ENCODE results near the gene CRYBA4. TPM values are rescaled to one million over a fixed set of nuclear protein-coding genes. Genes with fewer than 3 reads are reported as not detected.
"Not testable (repeated sequence)": the region's sequence is repeated elsewhere in the genome, so short reads cannot be mapped to it uniquely, and the experiment has no call there.

CRYBA4 gene
- total and polyA plus RNA-seq, 2 donors: not detected

- Histone ChIP-seq H3K36me3 (ENCODE audit: insufficient read depth) (no peaks in the 10 kb centered on the region), H3K27ac (ENCODE audit: low read depth) (no peak overlapping the region), H3K4me3 (ENCODE audit: low read depth, low read length) (no peak overlapping the region), H3K4me1 (ENCODE audit: insufficient read depth) (no peaks in the 10 kb centered on the region)
- no peak for DNase-seq (ENCODE audit: extremely low spot score)
- WGBS: 25% methylated on average over 2 of the region's 2 CpGs
Observed at GRCh38 chr22:26608129-26608528, 13.6 kb upstream of the CRYBA4 start.

GRCh38 chr22:26609287-26609686 lies 12.5 kb upstream of the CRYBA4 start:
- WGBS: 82% methylated on average over 2 of the region's 2 CpGs
- Histone ChIP-seq H3K36me3 (ENCODE audit: insufficient read depth) (no peaks in the 10 kb centered on the region), H3K4me1 (ENCODE audit: insufficient read depth) (no peaks in the 10 kb centered on the region), H3K27ac (ENCODE audit: low read depth) (no peak overlapping the region), H3K4me3 (ENCODE audit: low read depth, low read length) (no peak overlapping the region)
- DNase-seq (ENCODE audit: extremely low spot score): no peak

GRCh38 chr22:26610072-26610958 lies 11.4 kb upstream of the CRYBA4 start:
- WGBS: 58% methylated on average over 12 of the region's 12 CpGs

GRCh38 chr22:26610996-26611395 lies 10.8 kb upstream of the CRYBA4 start:
- 69% methylated on average over 2 of the region's 2 CpGs for WGBS
- Histone ChIP-seq H3K36me3 (ENCODE audit: insufficient read depth) (no peaks in the 10 kb centered on the region), H3K4me1 (ENCODE audit: insufficient read depth) (no peaks in the 10 kb centered on the region), H3K4me3 (ENCODE audit: low read depth, low read length) (no peak overlapping the region), H3K27ac (ENCODE audit: low read depth) (no peak overlapping the region)
- DNase-seq (ENCODE audit: extremely low spot score): no peak

More at GRCh38 chr22:26610072-26610958, 11.4 kb upstream of the CRYBA4 start:
- H3K4me3 ChIP-seq (ENCODE audit: low read depth, low read length): no peak overlapping the region
- H3K27ac ChIP-seq (ENCODE audit: low read depth): no peak overlapping the region
- no peaks in the 10 kb centered on the region for H3K4me1 ChIP-seq (ENCODE audit: insufficient read depth)
- no peak for DNase-seq (ENCODE audit: extremely low spot score)
- no peaks in the 10 kb centered on the region for H3K36me3 ChIP-seq (ENCODE audit: insufficient read depth)

GRCh38 chr22:26612652-26613051 lies 9.1 kb upstream of the CRYBA4 start:
- WGBS: 91% methylated on average over 4 of the region's 4 CpGs
- H3K4me3 ChIP-seq (ENCODE audit: low read depth, low read length): no peak overlapping the region
- no peaks in the 10 kb centered on the region for H3K36me3 ChIP-seq (ENCODE audit: insufficient read depth)
- H3K27ac ChIP-seq (ENCODE audit: low read depth): no peak overlapping the region
- no peaks in the 10 kb centered on the region for H3K4me1 ChIP-seq (ENCODE audit: insufficient read depth)
- DNase-seq (ENCODE audit: extremely low spot score): no peak

- DNase-seq (ENCODE audit: extremely low spot score); H3K36me3 ChIP-seq (ENCODE audit: insufficient read depth); H3K4me3 ChIP-seq (ENCODE audit: low read depth, low read length); H3K4me1 ChIP-seq (ENCODE audit: insufficient read depth); H3K27ac ChIP-seq (ENCODE audit: low read depth): not testable (repeated sequence)
- WGBS: 11% methylated on average over 10 of the region's 10 CpGs
Observed at GRCh38 chr22:26613753-26614152, 8.0 kb upstream of the CRYBA4 start.

- Histone ChIP-seq H3K4me1 (ENCODE audit: insufficient read depth) (no peaks in the 10 kb centered on the region), H3K27ac (ENCODE audit: low read depth) (no peak overlapping the region), H3K4me3 (ENCODE audit: low read depth, low read length) (no peak overlapping the region), H3K36me3 (ENCODE audit: insufficient read depth) (no peaks in the 10 kb centered on the region)
- WGBS: 40% methylated on average over 14 of the region's 14 CpGs
- DNase-seq (ENCODE audit: extremely low spot score): no peak
Observed at GRCh38 chr22:26614322-26614721, 7.4 kb upstream of the CRYBA4 start.

GRCh38 chr22:26615149-26615548 lies 6.6 kb upstream of the CRYBA4 start:
- Histone ChIP-seq H3K36me3 (ENCODE audit: insufficient read depth) (no peaks in the 10 kb centered on the region), H3K27ac (ENCODE audit: low read depth) (no peak overlapping the region), H3K4me1 (ENCODE audit: insufficient read depth) (no peaks in the 10 kb centered on the region), H3K4me3 (ENCODE audit: low read depth, low read length) (no peak overlapping the region)
- DNase-seq (ENCODE audit: extremely low spot score): no peak
- WGBS: 51% methylated on average over 5 of the region's 5 CpGs

- DNase-seq (ENCODE audit: extremely low spot score): no peak
- no peaks in the 10 kb centered on the region for H3K36me3 ChIP-seq (ENCODE audit: insufficient read depth)
- WGBS: 70% methylated on average over 11 of the region's 11 CpGs
Observed at GRCh38 chr22:26615830-26616435, 5.8 kb upstream of the CRYBA4 start.

GRCh38 chr22:26616650-26617049 lies 5.1 kb upstream of the CRYBA4 start:
- Histone ChIP-seq H3K27ac (ENCODE audit: low read depth) (no peak overlapping the region), H3K36me3 (ENCODE audit: insufficient read depth) (no peaks in the 10 kb centered on the region), H3K4me3 (ENCODE audit: low read depth, low read length) (no peak overlapping the region), H3K4me1 (ENCODE audit: insufficient read depth) (no peaks in the 10 kb centered on the region)
- no peak for DNase-seq (ENCODE audit: extremely low spot score)
- WGBS: 47% methylated on average over 2 of the region's 2 CpGs

More at GRCh38 chr22:26615830-26616435, 5.8 kb upstream of the CRYBA4 start:
- no peak overlapping the region for H3K4me3 ChIP-seq (ENCODE audit: low read depth, low read length)
- no peaks in the 10 kb centered on the region for H3K4me1 ChIP-seq (ENCODE audit: insufficient read depth)
- no peak overlapping the region for H3K27ac ChIP-seq (ENCODE audit: low read depth)

- no peaks in the 10 kb centered on the region for H3K36me3 ChIP-seq (ENCODE audit: insufficient read depth)
- no peak for DNase-seq (ENCODE audit: extremely low spot score)
- 50% methylated on average over 7 of the region's 7 CpGs for WGBS
- H3K27ac ChIP-seq (ENCODE audit: low read depth): no peak within 1 kb of the TSS
- H3K4me1 ChIP-seq (ENCODE audit: insufficient read depth): no peaks in the 10 kb centered on the region
- H3K4me3 ChIP-seq (ENCODE audit: low read depth, low read length): no peak within 1 kb of the TSS
Observed at GRCh38 chr22:26617271-26618199, 4.2 kb upstream of the CRYBA4 start, which contains the start of gene CRYBB1. Gene CRYBB1 (minus strand): TSS chr22:26618027. CDS start chr22:26616319, 1,708 bp downstream.

- Histone ChIP-seq H3K4me3 (ENCODE audit: low read depth, low read length) (no peak overlapping the region), H3K27ac (ENCODE audit: low read depth) (no peak overlapping the region), H3K4me1 (ENCODE audit: insufficient read depth) (no peaks in the 10 kb centered on the region), H3K36me3 (ENCODE audit: insufficient read depth) (no peaks in the 10 kb centered on the region)
- DNase-seq (ENCODE audit: extremely low spot score): no peak
- 90% methylated on average over 8 of the region's 8 CpGs for WGBS
Observed at GRCh38 chr22:26618455-26618854, 3.3 kb upstream of the CRYBA4 start.

- DNase-seq (ENCODE audit: extremely low spot score): no peak
- WGBS: 38% methylated on average over 6 of the region's 6 CpGs
- Histone ChIP-seq H3K4me1 (ENCODE audit: insufficient read depth) (no peaks in the 10 kb centered on the region), H3K36me3 (ENCODE audit: insufficient read depth) (no peaks in the 10 kb centered on the region), H3K27ac (ENCODE audit: low read depth) (no peak overlapping the region), H3K4me3 (ENCODE audit: low read depth, low read length) (no peak overlapping the region)
Observed at GRCh38 chr22:26619510-26619909, 2.3 kb upstream of the CRYBA4 start.

All from urinary bladder (tissue), 4 donors.